ENCODE measurements around the gene PPP1R9A.

Gene PPP1R9A

GRCh38 chr7:95088536-95089215, 181.3 kb downstream of the PPP1R9A start:
- no peak for DNase-seq (ENCODE audit: extremely low read depth, low read depth)
- no peak for TF ChIP-seq CTCF (IDR thresholded peaks at IDR 0.05; ENCODE audit: low read depth, low read length)

- no peak for TF ChIP-seq CTCF (IDR thresholded peaks at IDR 0.05; ENCODE audit: low read depth, low read length)
- no peak for DNase-seq (ENCODE audit: extremely low read depth, low read depth)
Observed at GRCh38 chr7:95089414-95090315, 182.3 kb downstream of the PPP1R9A start.

- TF ChIP-seq CTCF (IDR thresholded peaks at IDR 0.05; ENCODE audit: low read depth, low read length) = no peak
- no peak for DNase-seq (ENCODE audit: extremely low read depth, low read depth)
Observed at GRCh38 chr7:95092324-95092723, 184.9 kb downstream of the PPP1R9A start.

- no peak for DNase-seq (ENCODE audit: extremely low read depth, low read depth)
- TF ChIP-seq CTCF (IDR thresholded peaks at IDR 0.05; ENCODE audit: low read depth, low read length) = no peak
Observed at GRCh38 chr7:95095259-95095965, 188.0 kb downstream of the PPP1R9A start.

GRCh38 chr7:95095966-95096540, 188.7 kb downstream of the PPP1R9A start:
- DNase-seq (ENCODE audit: extremely low read depth, low read depth) = no peak
- no peak for TF ChIP-seq CTCF (IDR thresholded peaks at IDR 0.05; ENCODE audit: low read depth, low read length)

- no peak for TF ChIP-seq CTCF (IDR thresholded peaks at IDR 0.05; ENCODE audit: low read depth, low read length)
Observed at GRCh38 chr7:95097291-95097690, 189.9 kb downstream of the PPP1R9A start.

More at GRCh38 chr7:95097291-95097690, 189.9 kb downstream of the PPP1R9A start:
- no peak for DNase-seq (ENCODE audit: extremely low read depth, low read depth)

Data from AG09319 (cell line).